ENCODE data around the gene HHIPL2. TPM values are rescaled to one million over a fixed set of nuclear protein-coding genes. Genes with fewer than 3 reads are reported as not detected.

HHIPL2 gene
- total RNA-seq, 1 experiment from 2014 or later = 0.32 TPM

GRCh38 chr1:222592171-222592570, 44.3 kb upstream of the HHIPL2 start:
- CTCF ChIA-PET = interaction anchor here (1.2 kb wide), 1 partner anchor 42 kb away, joined by 4 read pairs; no protein-coding TSS in a partner anchor
- no peaks in the 10 kb centered on the region for H3K36me3 ChIP-seq (ENCODE audit: control insufficient read depth, insufficient read depth, low read length)
- no peak for TF ChIP-seq CTCF (IDR thresholded peaks at IDR 0.05; ENCODE audit: insufficient read depth in 1 of 2, low read depth in 1 of 2, low read length in 1 of 2, severe bottlenecking in 1 of 2, unreplicated experiment in 1 of 2)
- POLR2A ChIA-PET = no interaction called here
- Mint-ChIP-seq H3K9me3 (ENCODE audit: unreplicated experiment) (peaks cover 11% of the 10 kb centered on the region), H3K4me3 (ENCODE audit: unreplicated experiment) (no peak overlapping the region), H3K27ac (ENCODE audit: unreplicated experiment) (no peak overlapping the region), H3K4me1 (ENCODE audit: low read depth, unreplicated experiment) (peaks cover 20% of the 10 kb centered on the region), H3K36me3 (ENCODE audit: insufficient read depth, unreplicated experiment) (peaks cover 14% of the 10 kb centered on the region), H3K27me3 (ENCODE audit: insufficient read depth, unreplicated experiment) (no peaks in the 10 kb centered on the region)
- intact Hi-C loops (cut with micrococcal nuclease; ENCODE audit: unreplicated experiment) = no loop called here
- peaks cover 11% of the 10 kb centered on the region; the same call in 1 of the 2 replicates for H3K4me1 ChIP-seq
- no TSS peak for BruUV-seq (replicated peaks)
- no peak overlapping the region for H3K4me3 ChIP-seq (ENCODE audit: low read depth, low read length)
- H3K9me3 ChIP-seq = peaks cover 5% of the 10 kb centered on the region; the same call in 1 of the 2 replicates
- no peaks in the 10 kb centered on the region for H3K27me3 ChIP-seq (replicated peaks; ENCODE audit: control insufficient read depth, insufficient read depth, low read length)
- DNase-seq = no peak

- Histone ChIP-seq H3K9me3 (no peaks in the 10 kb centered on the region), H3K4me1 (peaks cover 11% of the 10 kb centered on the region; the same call in 1 of the 2 replicates), H3K4me3 (ENCODE audit: low read depth, low read length) (peak within 1 kb of the TSS; percentile 66), H3K27me3 (replicated peaks; ENCODE audit: control insufficient read depth, insufficient read depth, low read length) (no peaks in the 10 kb centered on the region), H3K36me3 (ENCODE audit: control insufficient read depth, insufficient read depth, low read length) (no peaks in the 10 kb centered on the region)
- intact Hi-C loops (cut with micrococcal nuclease; ENCODE audit: unreplicated experiment) = loop anchor here (1.0 to 2.0 kb wide), 3 partner anchors 28 to 124 kb away; no protein-coding TSS in a partner anchor
- peak within 1 kb of the TSS; percentile 92 for H3K4me3 Mint-ChIP-seq (ENCODE audit: unreplicated experiment)
- ChIA-PET CTCF (interaction anchor here (0.7 to 1.4 kb wide), 4 partner anchors 42 to 124 kb away, joined by 3 to 6 read pairs (median 4); no protein-coding TSS in a partner anchor), POLR2A (interaction anchor here (0.8 to 1.4 kb wide), 4 partner anchors 28 to 54 kb away, joined by 3 to 9 read pairs (median 3); no protein-coding TSS in a partner anchor)
- no peaks in the 10 kb centered on the region for H3K27me3 Mint-ChIP-seq (ENCODE audit: insufficient read depth, unreplicated experiment)
- BruUV-seq (replicated peaks) = TSS peak; percentile 95
- H3K36me3 Mint-ChIP-seq (ENCODE audit: insufficient read depth, unreplicated experiment) = peaks cover 28% of the 10 kb centered on the region
- no peak for TF ChIP-seq CTCF (IDR thresholded peaks at IDR 0.05; ENCODE audit: insufficient read depth in 1 of 2, low read depth in 1 of 2, low read length in 1 of 2, severe bottlenecking in 1 of 2, unreplicated experiment in 1 of 2)
- peak; percentile 85 to 89 for DNase-seq
- H3K27ac Mint-ChIP-seq (ENCODE audit: unreplicated experiment) = peak within 1 kb of the TSS; percentile 92
- peaks cover 20% of the 10 kb centered on the region for H3K4me1 Mint-ChIP-seq (ENCODE audit: low read depth, unreplicated experiment)
- no peaks in the 10 kb centered on the region for H3K9me3 Mint-ChIP-seq (ENCODE audit: unreplicated experiment)
Measured at GRCh38 chr1:222589462-222590302, 41.8 kb upstream of the HHIPL2 start, which contains the start of gene TAF1A. Gene TAF1A, minus strand, starts transcription at chr1:222589933.

- H3K9me3 ChIP-seq = no peaks in the 10 kb centered on the region
- H3K4me3 ChIP-seq (ENCODE audit: low read depth, low read length) = no peak overlapping the region
- ChIA-PET POLR2A (no interaction called here), CTCF (no interaction called here)
- TF ChIP-seq CTCF (IDR thresholded peaks at IDR 0.05; ENCODE audit: insufficient read depth in 1 of 2, low read depth in 1 of 2, low read length in 1 of 2, severe bottlenecking in 1 of 2, unreplicated experiment in 1 of 2) = no peak
- peaks cover 40% of the 10 kb centered on the region for H3K36me3 Mint-ChIP-seq (ENCODE audit: insufficient read depth, unreplicated experiment)
- peak overlapping the region; percentile 92 for H3K4me3 Mint-ChIP-seq (ENCODE audit: unreplicated experiment)
- H3K27ac Mint-ChIP-seq (ENCODE audit: unreplicated experiment) = no peak overlapping the region
- no peaks in the 10 kb centered on the region for H3K9me3 Mint-ChIP-seq (ENCODE audit: unreplicated experiment)
- H3K36me3 ChIP-seq (ENCODE audit: control insufficient read depth, insufficient read depth, low read length) = no peaks in the 10 kb centered on the region
- no peaks in the 10 kb centered on the region for H3K27me3 ChIP-seq (replicated peaks; ENCODE audit: control insufficient read depth, insufficient read depth, low read length)
- peaks cover 20% of the 10 kb centered on the region for H3K4me1 Mint-ChIP-seq (ENCODE audit: low read depth, unreplicated experiment)
- BruUV-seq (replicated peaks) = no TSS peak
- H3K27me3 Mint-ChIP-seq (ENCODE audit: insufficient read depth, unreplicated experiment) = no peaks in the 10 kb centered on the region
- DNase-seq = no peak
- intact Hi-C loops (cut with micrococcal nuclease; ENCODE audit: unreplicated experiment) = loop anchor here (2.0 kb wide), 1 partner anchor 57 kb away; no protein-coding TSS in a partner anchor
- H3K4me1 ChIP-seq = peaks cover 11% of the 10 kb centered on the region; the same call in 1 of the 2 replicates
Measured at GRCh38 chr1:222588135-222588534, 40.2 kb upstream of the HHIPL2 start.

All from Caco-2 (cell line).